Right cardiac atrium (tissue), 5 donors: ENCODE results near the gene SMAGP. TPM values are rescaled to one million over a fixed set of nuclear protein-coding genes. Genes with fewer than 3 reads are reported as not detected.
"Not testable (repeated sequence)": the region's sequence is repeated elsewhere in the genome, so short reads cannot be mapped to it uniquely, and the experiment has no call there.

Experiments used
- ATAC-seq, 2 donors: fragments of 200-7000 bp; cut with Tn5 transposase; one replicate each; pipeline versions ENCODE4 v1.8.0 to v1.9.1; 2020; ENCODE audit warnings: moderate library complexity in 2 of 2, mild to moderate bottlenecking in 1 of 2
- DNase-seq, 3 donors: peaks; one replicate each; pipeline ENCODE4 v3.0.0-alpha.2; 2020
- H3K27ac ChIP-seq: one replicate; pipeline ENCODE4 v1.5.1; 2013; ENCODE audit warnings: mild to moderate bottlenecking, low read length, control low read depth, moderate library complexity
- H3K27me3 ChIP-seq: one replicate; pipeline ENCODE4 v1.6.1; 2013; ENCODE audit not compliant: control insufficient read depth, insufficient read depth
- H3K4me1 ChIP-seq: one replicate; pipeline ENCODE4 v1.6.1; 2013; ENCODE audit warnings: low read length; ENCODE audit not compliant: control insufficient read depth, insufficient read depth
- H3K4me3 ChIP-seq: one replicate; pipeline ENCODE4 v1.5.1; 2013; ENCODE audit warnings: low read length, control low read depth
- H3K9me3 ChIP-seq: one replicate; pipeline ENCODE4 v1.6.1; 2013; ENCODE audit warnings: low read length; ENCODE audit not compliant: control insufficient read depth
- WGBS: extraction: QIAGEN DNeasy Blood & Tissue Kit; methylation state at CpG from one replicate; pipeline ENCODE4 v1.1.7; 2013; 5-methylcytosine and 5-hydroxymethylcytosine counted together
- intact Hi-C, 4 donors: fragments of 100-400 bp; cut with DNase I; formaldehyde crosslinking; loops; one replicate each; pipeline versions ENCODE4 v1.11.0 to v1.14.0; 2022 to 2023
- polyA plus RNA-seq: library from polyadenylated mRNA; stranded (reverse); fragments of 200-250 nt; gene quantifications from one replicate; pipeline ENCODE4 v1.2.3, GENCODE V29; 2013
- total RNA-seq, 4 donors: library from RNA; stranded (reverse); fragmentation: NEBNext Ultra II Directional; extraction: Animal tissue kit (Norgen Biotek cat#: 25700); gene quantifications; one replicate each; pipeline ENCODE4 v1.2.1, GENCODE V29; 2021
- donor health status: healthy with polysubstance abuse.
- donor health status: DM: no; HTN: yes; CAD: no.
- donor health status: DM: no; HTN: no; CAD: no.
- donor health status: DM: no; HTN: yes; CAD: no; lungs with severe emphysema.
- donor health status: DM: yes; HTN: yes; CAD: no.

The SMAGP gene
- total and polyA plus RNA-seq, 5 donors: 1.4 to 6.2 (median 3.6) TPM

GRCh38 chr12:51240971-51241370, 29.2 kb downstream of the SMAGP start:
- DNase-seq (no peak), ATAC-seq (no peak)
- WGBS: 59% methylated on average over 2 of the region's 2 CpGs
- no peak overlapping the region for H3K4me3 ChIP-seq
- H3K27ac ChIP-seq: no peak overlapping the region
- intact Hi-C loops: no loop called here
- no peaks in the 10 kb centered on the region for H3K27me3 ChIP-seq
- no peaks in the 10 kb centered on the region for H3K9me3 ChIP-seq
- H3K4me1 ChIP-seq: peaks cover 10% of the 10 kb centered on the region

GRCh38 chr12:51238510-51239334, 31.5 kb downstream of the SMAGP start, which contains the start of gene DAZAP2:
Gene DAZAP2, plus strand, starts transcription at chr12:51238826. Its CDS starts 82 bp downstream, at chr12:51238908.
- Histone ChIP-seq H3K4me3 (peak within 1 kb of the TSS; percentile 99), H3K4me1 (peaks cover 7% of the 10 kb centered on the region), H3K9me3 (no peaks in the 10 kb centered on the region), H3K27me3 (no peaks in the 10 kb centered on the region), H3K27ac (peak within 1 kb of the TSS; percentile 100)
- intact Hi-C loops: no loop called here
- WGBS: under 1% methylated on average over 70 of the region's 70 CpGs
- ATAC-seq (peak; percentile 99), DNase-seq (peak; percentile 97 to 99 (median 99))

GRCh38 chr12:51238037-51238509, 32.1 kb downstream of the SMAGP start:
- ATAC-seq: no peak
- no peaks in the 10 kb centered on the region for H3K27me3 ChIP-seq
- intact Hi-C loops: no loop called here
- peak overlapping the region; percentile 53 for H3K27ac ChIP-seq
- DNase-seq: no peak
- 12% methylated on average over 10 of the region's 10 CpGs for WGBS
- no peaks in the 10 kb centered on the region for H3K9me3 ChIP-seq
- peak overlapping the region; percentile 99 for H3K4me3 ChIP-seq
- H3K4me1 ChIP-seq: peaks cover 7% of the 10 kb centered on the region

GRCh38 chr12:51234530-51234929, 35.7 kb downstream of the SMAGP start:
- Histone ChIP-seq H3K4me1 (no peaks in the 10 kb centered on the region), H3K27me3 (no peaks in the 10 kb centered on the region), H3K4me3 (no peak overlapping the region), H3K9me3 (no peaks in the 10 kb centered on the region), H3K27ac (no peak overlapping the region)
- intact Hi-C loops: no loop called here
- ATAC-seq (no peak), DNase-seq (no peak)
- WGBS: 52% methylated on average over 5 of the region's 5 CpGs

- Histone ChIP-seq H3K9me3 (no peaks in the 10 kb centered on the region), H3K27ac (no peak overlapping the region), H3K4me1 (no peaks in the 10 kb centered on the region), H3K27me3 (no peaks in the 10 kb centered on the region), H3K4me3 (no peak overlapping the region)
- intact Hi-C loops: no loop called here
- DNase-seq (no peak), ATAC-seq (no peak)
Observed at GRCh38 chr12:51232642-51233041, 37.6 kb downstream of the SMAGP start.

GRCh38 chr12:51229116-51229809, 41.0 kb downstream of the SMAGP start:
- intact Hi-C loops: no loop called here
- 97% methylated on average over 7 of the region's 7 CpGs for WGBS
- ATAC-seq: no peak

GRCh38 chr12:51227962-51228361, 42.3 kb downstream of the SMAGP start:
- H3K9me3 ChIP-seq: no peaks in the 10 kb centered on the region
- ATAC-seq (no peak), DNase-seq (no peak)
- intact Hi-C loops: no loop called here
- H3K27me3 ChIP-seq: no peaks in the 10 kb centered on the region
- WGBS: 97% methylated on average over 1 of the region's 1 CpG
- H3K4me3 ChIP-seq: no peak overlapping the region
- H3K27ac ChIP-seq: no peak overlapping the region
- H3K4me1 ChIP-seq: no peaks in the 10 kb centered on the region

More at GRCh38 chr12:51229116-51229809, 41.0 kb downstream of the SMAGP start:
- no peak overlapping the region for H3K27ac ChIP-seq
- H3K4me3 ChIP-seq: no peak overlapping the region
- no peaks in the 10 kb centered on the region for H3K4me1 ChIP-seq
- H3K9me3 ChIP-seq: no peaks in the 10 kb centered on the region
- no peaks in the 10 kb centered on the region for H3K27me3 ChIP-seq
- peak in 1 of 3 donors; percentile 6 for DNase-seq

GRCh38 chr12:51227112-51227511, 43.1 kb downstream of the SMAGP start:
- ATAC-seq, H3K27ac ChIP-seq, intact Hi-C loops, H3K27me3 ChIP-seq, H3K4me1 ChIP-seq, H3K9me3 ChIP-seq, H3K4me3 ChIP-seq: not testable (repeated sequence)
- WGBS: 87% methylated on average over 5 of the region's 5 CpGs
- DNase-seq: peak in 1 of 3 donors; percentile 12

GRCh38 chr12:51225771-51226170, 44.4 kb downstream of the SMAGP start:
- Histone ChIP-seq H3K4me3 (no peak overlapping the region), H3K9me3 (no peaks in the 10 kb centered on the region), H3K27ac (no peak overlapping the region), H3K4me1 (no peaks in the 10 kb centered on the region), H3K27me3 (no peaks in the 10 kb centered on the region)
- DNase-seq: no peak
- WGBS: 90% methylated on average over 2 of the region's 2 CpGs
- no peak for ATAC-seq
- intact Hi-C loops: no loop called here

GRCh38 chr12:51225234-51225633, 45.0 kb downstream of the SMAGP start:
- H3K4me3 ChIP-seq: no peak overlapping the region
- ATAC-seq: no peak
- DNase-seq: peak in 1 of 3 donors; percentile 17
- no peaks in the 10 kb centered on the region for H3K4me1 ChIP-seq
- intact Hi-C loops: no loop called here
- H3K27ac ChIP-seq: no peak overlapping the region
- no peaks in the 10 kb centered on the region for H3K9me3 ChIP-seq
- H3K27me3 ChIP-seq: no peaks in the 10 kb centered on the region
- 92% methylated on average over 4 of the region's 4 CpGs for WGBS

GRCh38 chr12:51224625-51225024, 45.6 kb downstream of the SMAGP start:
- Histone ChIP-seq H3K4me3 (no peak overlapping the region), H3K9me3 (no peaks in the 10 kb centered on the region), H3K4me1 (no peaks in the 10 kb centered on the region), H3K27me3 (no peaks in the 10 kb centered on the region), H3K27ac (no peak overlapping the region)
- WGBS: 87% methylated on average over 3 of the region's 3 CpGs
- DNase-seq (no peak), ATAC-seq (no peak)
- intact Hi-C loops: no loop called here
